H9 (cell line): ENCODE data around the gene CCT7. TPM values are rescaled to one million over a fixed set of nuclear protein-coding genes. Genes with fewer than 3 reads are reported as not detected.

Experiments
- DNase-seq: peaks from one replicate; pipeline ENCODE4 v3.0.0-alpha.2; 2017
- H2AFZ ChIP-seq: one replicate; pipeline ENCODE4 v1.6.1; 2013; ENCODE audit warnings: mild to moderate bottlenecking, low read length, control low read depth, moderate library complexity
- H2AK5ac ChIP-seq: 2 replicates; pipeline ENCODE4 v1.6.1; 2013; ENCODE audit warnings: low read length, control low read depth, mixed read lengths; ENCODE audit not compliant: insufficient read length
- H2BK120ac ChIP-seq: one replicate; pipeline ENCODE4 v1.6.1; 2013; ENCODE audit warnings: low read depth, mild to moderate bottlenecking, low read length, control low read depth, inconsistent platforms; ENCODE audit not compliant: poor library complexity, severe bottlenecking
- H2BK12ac ChIP-seq: 2 replicates; pipeline ENCODE4 v1.6.1; 2013; ENCODE audit warnings: low read length, control low read depth, mixed read lengths, low read depth; ENCODE audit not compliant: insufficient read length
- H2BK15ac ChIP-seq: 2 replicates; pipeline ENCODE4 v1.6.1; 2013; ENCODE audit warnings: low read depth, low read length, control low read depth
- H2BK20ac ChIP-seq: one replicate; pipeline ENCODE4 v1.6.1; 2013; ENCODE audit warnings: low read depth, mild to moderate bottlenecking, low read length, control low read depth, inconsistent platforms; ENCODE audit not compliant: poor library complexity, severe bottlenecking
- H2BK5ac ChIP-seq: 2 replicates; pipeline ENCODE4 v1.6.1; 2013; ENCODE audit warnings: low read length, control low read depth, mixed read lengths; ENCODE audit not compliant: insufficient read length
- H3K14ac ChIP-seq: 2 replicates; pipeline ENCODE4 v1.6.1; 2013; ENCODE audit warnings: low read length, control low read depth; ENCODE audit not compliant: insufficient read depth
- H3K18ac ChIP-seq: 2 replicates; pipeline ENCODE4 v1.6.1; 2013; ENCODE audit warnings: low read depth, mild to moderate bottlenecking, mixed read lengths, low read length, control low read depth; ENCODE audit not compliant: insufficient read length
- H3K23ac ChIP-seq: 2 replicates; pipeline ENCODE4 v1.6.1; 2013; ENCODE audit warnings: low read length, control low read depth, mixed read lengths, low read depth; ENCODE audit not compliant: insufficient read length
- H3K23me2 ChIP-seq: 2 replicates; pipeline ENCODE4 v1.6.1; 2013; ENCODE audit warnings: low read depth, mild to moderate bottlenecking, mixed read lengths, low read length, control low read depth; ENCODE audit not compliant: insufficient read length, poor library complexity, severe bottlenecking
- H3K27ac ChIP-seq: 2 replicates; pipeline ENCODE4 v1.5.1; 2013; ENCODE audit warnings: low read length, control low read depth, mixed read lengths, low read depth; ENCODE audit not compliant: insufficient read length
- H3K27me3 ChIP-seq: 2 replicates; pipeline ENCODE4 v1.6.1; 2013; ENCODE audit warnings: low read length, control low read depth, inconsistent platforms; ENCODE audit not compliant: insufficient read depth
- H3K4ac ChIP-seq: 2 replicates; pipeline ENCODE4 v1.6.1; 2013; ENCODE audit warnings: low read depth, mild to moderate bottlenecking, control low read depth, inconsistent platforms, low read length, moderate library complexity
- H3K4me1 ChIP-seq: 2 replicates; pipeline ENCODE4 v1.6.1; 2013; ENCODE audit warnings: low read length, control low read depth, inconsistent platforms; ENCODE audit not compliant: insufficient read depth
- H3K4me2 ChIP-seq: 2 replicates; pipeline ENCODE4 v1.6.1; 2013; ENCODE audit warnings: low read length, control low read depth, mixed read lengths; ENCODE audit not compliant: insufficient read length, insufficient read depth
- H3K56ac ChIP-seq: 2 replicates; pipeline ENCODE4 v1.6.1; 2013; ENCODE audit warnings: low read depth, mild to moderate bottlenecking, mixed read lengths, low read length, control low read depth; ENCODE audit not compliant: insufficient read length
- H3K79me1 ChIP-seq: 2 replicates; pipeline ENCODE4 v1.6.1; 2013; ENCODE audit warnings: low read depth, mild to moderate bottlenecking, moderate library complexity, low read length, control low read depth, inconsistent platforms; ENCODE audit not compliant: insufficient read depth, poor library complexity, severe bottlenecking
- H3K79me2 ChIP-seq: 2 replicates; pipeline ENCODE4 v1.6.1; 2013; ENCODE audit warnings: low read length, control low read depth, inconsistent platforms; ENCODE audit not compliant: insufficient read depth
- H3K9ac ChIP-seq: 2 replicates; pipeline ENCODE4 v1.6.1; 2013; ENCODE audit warnings: low read length, control low read depth, mixed read lengths; ENCODE audit not compliant: insufficient read length; ENCODE audit errors: extremely low read depth
- H3K9me3 ChIP-seq: one replicate; pipeline ENCODE4 v1.6.1; 2013; ENCODE audit warnings: low read depth, low read length, inconsistent platforms; ENCODE audit not compliant: control insufficient read depth
- H3T11ph ChIP-seq: one replicate; pipeline ENCODE4 v1.6.1; 2013; ENCODE audit warnings: mild to moderate bottlenecking, low read length, control low read depth, inconsistent platforms
- H4K20me1 ChIP-seq: one replicate; pipeline ENCODE4 v1.6.1; 2013; ENCODE audit not compliant: control insufficient read depth, insufficient read length, insufficient read depth
- H4K5ac ChIP-seq: 2 replicates; pipeline ENCODE4 v1.6.1; 2013; ENCODE audit warnings: low read depth, mild to moderate bottlenecking, mixed read lengths, low read length, control low read depth; ENCODE audit not compliant: insufficient read length
- H4K8ac ChIP-seq: replicated peaks from 2 replicates; pipeline ENCODE4 v1.6.1; 2013; ENCODE audit warnings: low read length, control low read depth, mixed read lengths, low read depth; ENCODE audit not compliant: insufficient read length
- H4K91ac ChIP-seq: 2 replicates; pipeline ENCODE4 v1.6.1; 2013; ENCODE audit warnings: low read depth, mild to moderate bottlenecking, moderate library complexity, mixed read lengths, low read length, control low read depth; ENCODE audit not compliant: insufficient read length
- H3K27ac Mint-ChIP-seq, 3 experiments: 2 replicates in 2 of 3; 3 replicates in 1 of 3; pipeline ENCODE4 v1.8.0; 2020 to 2021; ENCODE audit warnings: mixed read lengths in 3 of 3, mild to moderate bottlenecking in 1 of 3, moderate library complexity in 1 of 3
- H3K27me3 Mint-ChIP-seq: 2 replicates; pipeline ENCODE4 v1.8.0; 2021; ENCODE audit warnings: low read depth, mild to moderate bottlenecking, moderate library complexity, mixed read lengths
- H3K36me3 Mint-ChIP-seq, 3 experiments: 2 replicates in 2 of 3; 3 replicates in 1 of 3; pipeline ENCODE4 v1.8.0; 2020 to 2021; ENCODE audit warnings: low read depth in 3 of 3, mixed read lengths in 3 of 3; ENCODE audit not compliant: insufficient read depth in 1 of 3
- H3K4me1 Mint-ChIP-seq, 2 experiments: 2 replicates each; pipeline ENCODE4 v1.8.0; 2020; ENCODE audit warnings: mixed read lengths in 2 of 2
- H3K4me3 Mint-ChIP-seq, 2 experiments: 2 replicates in 1 of 2; 3 replicates in 1 of 2; pipeline ENCODE4 v1.8.0; 2020 to 2021; ENCODE audit warnings: mild to moderate bottlenecking in 2 of 2, mixed read lengths in 2 of 2, moderate library complexity in 1 of 2
- H3K9me3 Mint-ChIP-seq, 2 experiments: 2 replicates in 1 of 2; 3 replicates in 1 of 2; pipeline ENCODE4 v1.8.0; 2020; ENCODE audit warnings: mild to moderate bottlenecking in 2 of 2, mixed read lengths in 2 of 2, moderate library complexity in 1 of 2
- CTCF ChIP-seq: fragments of 200-600 bp; sonication (generic); conservative IDR thresholded peaks from 3 replicates; pipeline ENCODE4 v1.8.0; 2021; ENCODE audit warnings: antibody characterized with exemption, mild to moderate bottlenecking
- WGBS: extraction: QIAGEN DNeasy Blood & Tissue Kit; methylation state at CpG from one replicate; pipeline ENCODE4 v1.1.7; 2013; ENCODE audit warnings: missing lambda C conversion rate, low lambda C conversion rate, mixed read lengths; ENCODE audit not compliant: insufficient read length; ENCODE audit errors: extremely low coverage; 5-methylcytosine and 5-hydroxymethylcytosine counted together
- total RNA-seq: library from RNA; stranded (reverse); gene quantifications from 2 replicates; pipeline ENCODE4 v1.2.1, GENCODE V29; 2021

CCT7 gene
- total RNA-seq, 1 experiment from 2014 or later: 500 TPM

GRCh38 chr2:73228631-73229030 lies 5.5 kb upstream of the CCT7 start:
- no peaks in the 10 kb centered on the region for H3K9me3 ChIP-seq
- no peak overlapping the region for H2BK120ac ChIP-seq
- no peak overlapping the region for H3T11ph ChIP-seq
- no peak overlapping the region for H3K27ac ChIP-seq
- no peak overlapping the region for H2BK12ac ChIP-seq
- no peaks in the 10 kb centered on the region; the same call in 1 of the 2 replicates for H3K4me1 ChIP-seq
- no CpG with 5 or more reads among the region's 14 CpGs for WGBS
- H3K23ac ChIP-seq: no peak overlapping the region
- H2AK5ac ChIP-seq: no peak overlapping the region
- H3K9me3 Mint-ChIP-seq: no peaks in the 10 kb centered on the region
- no peak for DNase-seq
- H3K9ac ChIP-seq: no peak overlapping the region
- no peaks in the 10 kb centered on the region for H3K79me1 ChIP-seq
- no peak overlapping the region for H3K4me3 Mint-ChIP-seq
- peaks cover 2% of the 10 kb centered on the region for H3K23me2 ChIP-seq
- H3K27me3 Mint-ChIP-seq: no peaks in the 10 kb centered on the region; the same call in 1 of the 2 replicates
- no peak overlapping the region for H4K91ac ChIP-seq
- H4K8ac ChIP-seq: no peak overlapping the region
- no peak overlapping the region for H2BK20ac ChIP-seq
- H3K14ac ChIP-seq: no peak overlapping the region; the same call in 1 of the 2 replicates
- H2AFZ ChIP-seq: no peak overlapping the region
- H4K20me1 ChIP-seq: no peaks in the 10 kb centered on the region
- H3K18ac ChIP-seq: no peak overlapping the region
- H3K4ac ChIP-seq: no peak overlapping the region
- peaks cover 3 to 4% of the 10 kb centered on the region in 2 experiments for H3K4me1 Mint-ChIP-seq
- no peak overlapping the region for H3K4me2 ChIP-seq
- H3K79me2 ChIP-seq: no peaks in the 10 kb centered on the region
- H3K27me3 ChIP-seq: no peaks in the 10 kb centered on the region
- no peak overlapping the region for H2BK5ac ChIP-seq
- no peak overlapping the region for H2BK15ac ChIP-seq
- no peak overlapping the region for H3K56ac ChIP-seq
- peaks cover 7 to 19% (median 15%) of the 10 kb centered on the region in 3 experiments; a peak in 6 of 7 replicates for H3K36me3 Mint-ChIP-seq
- H3K27ac Mint-ChIP-seq: no peak overlapping the region
- no peak overlapping the region for H4K5ac ChIP-seq
- TF ChIP-seq CTCF: no peak
